GM18951 (cell line): ENCODE measurements around the gene RPLP2.

Experiments
- POLR2A ChIP-seq: IDR thresholded peaks from 4 replicates; pipeline ENCODE4 v1.6.1; 2011; ENCODE audit warnings: mild to moderate bottlenecking; ENCODE audit not compliant: insufficient read length, insufficient read depth; ENCODE audit errors: extremely low read depth
- in situ Hi-C: fragments of 300-500 bp; cut with MboI; formaldehyde crosslinking; loops from one replicate; pipeline ENCODE4 v1.12.0; 2022; ENCODE audit warnings: low sequenced_read_pairs, mixed read lengths, inconsistent platforms; ENCODE audit not compliant: unreplicated experiment

RPLP2 gene

GRCh38 chr11:799641-800316, 10.0 kb upstream of the RPLP2 start:
- in situ Hi-C loops: no loop called here
- no peak for TF ChIP-seq POLR2A

- no peak for TF ChIP-seq POLR2A
- in situ Hi-C loops: no loop called here
These were observed 9.3 kb upstream of the RPLP2 start for GRCh38 chr11:800473-800872.

- in situ Hi-C loops: no loop called here
- TF ChIP-seq POLR2A: no peak
These were observed 8.5 kb upstream of the RPLP2 start for GRCh38 chr11:801097-801780.

GRCh38 chr11:802018-802617, 7.6 kb upstream of the RPLP2 start:
- in situ Hi-C loops: no loop called here
- no peak for TF ChIP-seq POLR2A

GRCh38 chr11:802693-803466, 6.9 kb upstream of the RPLP2 start:
- no peak for TF ChIP-seq POLR2A
- in situ Hi-C loops: no loop called here

- TF ChIP-seq POLR2A: no peak
- in situ Hi-C loops: no loop called here
These were observed 6.4 kb upstream of the RPLP2 start for GRCh38 chr11:803467-803742.

GRCh38 chr11:803770-804598, 5.8 kb upstream of the RPLP2 start:
- in situ Hi-C loops: no loop called here
- no peak for TF ChIP-seq POLR2A

- no peak for TF ChIP-seq POLR2A
- in situ Hi-C loops: no loop called here
These were observed 5.2 kb upstream of the RPLP2 start for GRCh38 chr11:804599-804964.

- no peak for TF ChIP-seq POLR2A
- in situ Hi-C loops: no loop called here
These were observed 1.1 kb upstream of the RPLP2 start for GRCh38 chr11:808427-809286.

GRCh38 chr11:810040-810567, 337 bp downstream of the RPLP2 start:
- TF ChIP-seq POLR2A: no peak
- in situ Hi-C loops: no loop called here

- in situ Hi-C loops: no loop called here
- TF ChIP-seq POLR2A: no peak
These were observed 1.9 kb downstream of the RPLP2 start for GRCh38 chr11:811446-812245.
